Mucosa of descending colon (tissue), 3 donors: Measurements from ENCODE around the gene KCNK10. TPM values are rescaled to one million over a fixed set of nuclear protein-coding genes. Genes with fewer than 3 reads are reported as not detected.

ENCODE experiments used
- ATAC-seq: fragments of 200-7000 bp; cut with Tn5 transposase; one replicate; pipeline ENCODE4 v1.9.1; 2020; ENCODE audit warnings: mild to moderate bottlenecking, moderate library complexity
- DNase-seq, 3 donors: peaks; one replicate each; pipeline ENCODE4 v3.0.0-alpha.2; 2020
- H3K36me3 ChIP-seq: fragments of 200-600 bp; one replicate; pipeline ENCODE4 v1.8.0; 2021; ENCODE audit warnings: low read depth, mild to moderate bottlenecking
- H3K4me1 ChIP-seq: fragments of 200-600 bp; one replicate; pipeline ENCODE4 v1.8.0; 2021; ENCODE audit warnings: low read depth, mild to moderate bottlenecking
- H3K4me3 ChIP-seq: fragments of 200-600 bp; one replicate; pipeline ENCODE4 v1.8.0; 2021; ENCODE audit warnings: mild to moderate bottlenecking
- H3K9me3 ChIP-seq: fragments of 200-600 bp; one replicate; pipeline ENCODE4 v1.8.0; 2021; ENCODE audit warnings: mild to moderate bottlenecking
- intact Hi-C, 2 donors: fragments of 100-400 bp; cut with DNase I in 1 of 2; cut with micrococcal nuclease in 1 of 2; formaldehyde crosslinking; loops; one replicate each; pipeline versions ENCODE4 v1.11.0 to v1.11.1; 2022; cut with DNase I, micrococcal nuclease
- total RNA-seq, 3 donors: library from RNA; stranded (reverse); fragmentation: NEBNext Ultra II Directional in 2 of 3; extraction: Animal tissue kit (Norgen Biotek cat#: 25700) in 2 of 3; gene quantifications; one replicate each; pipeline versions ENCODE4 v1.2.1 to v1.2.4, GENCODE V29; 2021 to 2023
- TF ChIP-seq, protein P1 (sequence below): fragments of 200-600 bp; IDR thresholded peaks from one replicate; pipeline ENCODE4 v1.8.0; 2022; ENCODE audit warnings: antibody characterized with exemption, mild to moderate bottlenecking
- donor health status: DM: no; HTN: no; CAD: no; lungs with moderate emphysema.
- donor health status: DM: no; HTN: no; CAD: no.
- donor health status: DM: no; HTN: yes; CAD: no.

The KCNK10 gene
- total RNA-seq, 3 donors from 2014 or later = 1.7 to 2.1 (median 2.0) TPM

- Histone ChIP-seq H3K4me3 (no peak overlapping the region), H3K9me3 (no peaks in the 10 kb centered on the region), H3K4me1 (no peaks in the 10 kb centered on the region), H3K36me3 (no peaks in the 10 kb centered on the region)
- ATAC-seq = no peak
- intact Hi-C loops = no loop called here
- TF ChIP-seq, protein P1, sequence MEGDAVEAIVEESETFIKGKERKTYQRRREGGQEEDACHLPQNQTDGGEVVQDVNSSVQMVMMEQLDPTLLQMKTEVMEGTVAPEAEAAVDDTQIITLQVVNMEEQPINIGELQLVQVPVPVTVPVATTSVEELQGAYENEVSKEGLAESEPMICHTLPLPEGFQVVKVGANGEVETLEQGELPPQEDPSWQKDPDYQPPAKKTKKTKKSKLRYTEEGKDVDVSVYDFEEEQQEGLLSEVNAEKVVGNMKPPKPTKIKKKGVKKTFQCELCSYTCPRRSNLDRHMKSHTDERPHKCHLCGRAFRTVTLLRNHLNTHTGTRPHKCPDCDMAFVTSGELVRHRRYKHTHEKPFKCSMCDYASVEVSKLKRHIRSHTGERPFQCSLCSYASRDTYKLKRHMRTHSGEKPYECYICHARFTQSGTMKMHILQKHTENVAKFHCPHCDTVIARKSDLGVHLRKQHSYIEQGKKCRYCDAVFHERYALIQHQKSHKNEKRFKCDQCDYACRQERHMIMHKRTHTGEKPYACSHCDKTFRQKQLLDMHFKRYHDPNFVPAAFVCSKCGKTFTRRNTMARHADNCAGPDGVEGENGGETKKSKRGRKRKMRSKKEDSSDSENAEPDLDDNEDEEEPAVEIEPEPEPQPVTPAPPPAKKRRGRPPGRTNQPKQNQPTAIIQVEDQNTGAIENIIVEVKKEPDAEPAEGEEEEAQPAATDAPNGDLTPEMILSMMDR = no peak
- DNase-seq = no peak
These were observed 168.1 kb downstream of the KCNK10 start for GRCh38 chr14:88154926-88155325.

DNA sequence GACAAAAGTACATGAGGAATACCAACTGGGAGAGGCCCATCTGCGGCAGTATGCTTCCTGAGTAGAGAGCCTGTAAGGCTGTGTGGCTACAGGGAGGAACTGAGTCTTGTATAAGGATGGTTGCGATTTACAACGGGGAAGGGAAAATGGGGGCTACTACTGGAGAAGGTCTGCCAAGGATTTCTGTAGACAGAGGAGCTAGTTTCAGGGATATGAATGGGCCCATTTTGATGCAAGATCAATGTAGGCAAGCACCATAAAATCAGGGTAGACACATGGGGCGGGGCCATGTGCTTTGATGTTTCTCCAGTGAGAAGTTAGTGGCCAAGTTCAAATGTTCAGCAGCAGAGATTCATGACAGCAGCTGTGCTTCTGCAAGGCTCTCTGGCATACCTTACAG is 168.7 kb downstream of the KCNK10 start:
- ATAC-seq = no peak
- TF ChIP-seq, protein P1 = no peak
- H3K9me3 ChIP-seq = no peaks in the 10 kb centered on the region
- intact Hi-C loops = no loop called here
- no peaks in the 10 kb centered on the region for H3K4me1 ChIP-seq
- no peak overlapping the region for H3K4me3 ChIP-seq
- H3K36me3 ChIP-seq = no peaks in the 10 kb centered on the region
- no peak for DNase-seq

GRCh38 chr14:88146881-88147649 is 176.0 kb downstream of the KCNK10 start:
- H3K36me3 ChIP-seq = no peaks in the 10 kb centered on the region
- no peaks in the 10 kb centered on the region for H3K4me1 ChIP-seq
- no peak overlapping the region for H3K4me3 ChIP-seq
- TF ChIP-seq, protein P1 = no peak
- intact Hi-C loops = no loop called here
- DNase-seq = no peak
- H3K9me3 ChIP-seq = no peaks in the 10 kb centered on the region
- ATAC-seq = no peak

GRCh38 chr14:88143810-88144209 is 179.3 kb downstream of the KCNK10 start:
- no peaks in the 10 kb centered on the region for H3K4me1 ChIP-seq

DNA sequence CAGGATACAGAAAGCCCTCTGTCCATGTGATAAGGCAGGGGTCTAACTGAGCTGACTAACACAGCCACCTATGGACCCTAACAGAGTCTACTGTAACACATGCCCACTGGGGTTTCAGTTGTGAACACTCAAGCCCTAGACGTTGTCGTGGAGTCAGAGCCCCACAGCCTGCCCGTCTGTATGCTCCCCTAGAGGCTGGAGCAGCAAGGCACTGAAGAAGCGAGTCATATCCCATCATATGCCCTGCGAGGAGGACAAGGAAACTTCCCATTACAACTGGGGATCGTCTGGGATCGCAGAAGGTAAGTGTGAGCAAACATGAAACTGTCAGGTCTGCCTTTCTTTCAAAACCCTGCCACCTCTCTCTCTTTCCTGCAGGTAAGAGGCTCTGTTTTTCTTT is 180.1 kb downstream of the KCNK10 start:
- Histone ChIP-seq H3K36me3 (no peaks in the 10 kb centered on the region), H3K4me3 (no peak overlapping the region), H3K9me3 (no peaks in the 10 kb centered on the region), H3K4me1 (no peaks in the 10 kb centered on the region)
- TF ChIP-seq, protein P1 = no peak
- intact Hi-C loops = no loop called here
- ATAC-seq (no peak), DNase-seq (no peak)

More at GRCh38 chr14:88143810-88144209, 179.3 kb downstream of the KCNK10 start:
- Histone ChIP-seq H3K9me3 (no peaks in the 10 kb centered on the region), H3K36me3 (no peaks in the 10 kb centered on the region), H3K4me3 (no peak overlapping the region)
- ATAC-seq (no peak), DNase-seq (no peak)
- intact Hi-C loops = no loop called here
- TF ChIP-seq, protein P1 = no peak
